HG02840 (cell line): ENCODE results near the gene DDX23.
A peak's percentile ranks its signal among the peaks of the same experiment; 100 is the strongest.

Experiments
- ATAC-seq: cut with Tn5 transposase; IDR thresholded peaks from one replicate; pipeline ENCODE4 v1.9.1; 2021; ENCODE audit warnings: mild to moderate bottlenecking, moderate library complexity, moderate number of reproducible peaks; ENCODE audit not compliant: unreplicated experiment, low FRiP score

DDX23 gene

DNA sequence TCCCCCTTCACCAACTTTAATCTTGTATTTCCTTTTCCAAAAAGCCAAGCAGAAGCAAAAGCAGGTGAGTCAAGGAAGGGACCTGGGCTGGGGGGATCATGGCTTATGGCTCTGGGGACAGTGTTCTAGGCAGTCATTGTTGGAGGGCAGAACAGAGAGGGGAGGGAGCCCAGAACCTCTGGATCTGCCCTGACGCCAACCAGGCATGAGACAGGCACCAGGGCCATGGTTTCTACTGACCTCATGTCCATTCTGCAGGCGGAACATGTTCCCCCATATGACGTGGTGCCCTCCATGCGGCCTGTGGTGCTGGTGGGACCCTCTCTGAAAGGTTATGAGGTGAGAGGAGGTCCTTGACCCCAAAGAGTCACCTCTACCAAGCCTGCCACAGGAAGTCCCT, 27.1 kb downstream of the DDX23 start:
- no peak for ATAC-seq

DNA sequence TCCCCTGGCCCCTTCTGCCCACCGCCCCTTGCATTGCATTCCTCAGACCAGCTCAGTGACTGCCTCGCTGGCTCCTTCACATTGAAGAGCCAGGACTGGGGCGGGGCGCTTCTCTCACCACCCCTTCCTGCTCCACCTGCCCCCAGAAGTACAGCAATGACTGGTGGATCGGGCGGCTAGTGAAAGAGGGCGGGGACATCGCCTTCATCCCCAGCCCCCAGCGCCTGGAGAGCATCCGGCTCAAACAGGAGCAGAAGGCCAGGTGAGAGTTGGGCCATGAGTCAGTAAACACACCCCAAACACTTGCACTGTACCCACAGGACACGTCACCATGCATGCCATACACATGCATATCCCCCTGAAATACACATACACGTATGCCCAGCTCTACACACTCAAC, 27.9 kb downstream of the DDX23 start:
- no peak for ATAC-seq

DNA sequence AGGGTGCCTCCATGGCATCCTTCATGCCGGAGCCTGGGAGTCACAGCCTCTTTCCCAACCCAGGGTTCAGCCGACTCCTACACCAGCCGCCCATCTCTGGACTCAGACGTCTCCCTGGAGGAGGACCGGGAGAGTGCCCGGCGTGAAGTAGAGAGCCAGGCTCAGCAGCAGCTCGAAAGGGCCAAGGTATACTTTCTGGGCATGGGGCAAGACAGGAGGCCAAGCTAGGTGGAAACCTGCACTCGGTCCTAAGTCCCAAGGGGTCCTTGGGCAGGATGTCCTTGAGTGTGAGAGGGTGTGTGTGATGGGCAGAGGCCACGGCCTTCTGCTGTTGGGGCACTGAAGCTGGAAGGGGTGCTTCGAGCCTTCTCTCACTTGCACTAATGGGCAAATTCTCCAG, 28.7 kb downstream of the DDX23 start:
- no peak for ATAC-seq

DNA sequence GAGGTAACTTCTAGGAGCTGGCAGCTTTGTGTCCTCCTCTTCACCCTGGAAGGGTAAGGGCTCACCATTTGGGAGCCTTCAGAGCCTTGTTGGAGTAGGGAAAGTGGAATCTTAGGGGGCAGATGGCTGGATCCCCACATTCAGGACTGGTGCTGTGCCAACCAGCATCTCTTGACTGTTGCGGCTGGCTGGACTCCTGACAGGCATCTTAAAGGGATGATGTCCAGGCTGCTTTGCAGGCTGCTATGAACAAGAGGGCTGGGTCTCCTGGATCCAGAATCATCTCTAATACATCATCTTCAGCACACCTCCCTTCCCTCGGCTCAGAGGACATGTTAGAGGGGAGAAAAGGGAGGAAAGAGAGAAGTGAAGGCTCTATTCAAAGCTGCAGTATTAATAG, 29.3 kb downstream of the DDX23 start:
- ATAC-seq: no peak

DNA sequence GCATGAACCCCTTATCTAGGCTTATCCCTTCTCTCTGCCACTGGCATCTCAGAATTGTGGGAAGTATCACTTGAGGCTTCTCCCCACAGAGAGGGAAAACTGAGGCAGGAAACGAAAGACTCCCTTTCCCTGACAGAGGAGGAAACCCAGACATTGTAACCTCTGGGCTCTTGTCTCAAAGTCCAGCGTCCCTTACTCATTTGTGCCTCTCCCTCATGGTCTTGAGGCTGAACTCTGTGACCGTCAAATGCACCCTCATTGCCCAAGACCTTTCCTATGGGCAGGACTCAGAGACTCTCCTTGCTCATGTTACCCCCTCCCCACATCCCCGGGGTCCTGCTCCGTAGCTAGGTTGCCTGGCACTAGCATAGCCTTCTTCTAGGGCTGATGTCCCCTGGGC, 29.8 kb downstream of the DDX23 start:
- ATAC-seq: no peak

DNA sequence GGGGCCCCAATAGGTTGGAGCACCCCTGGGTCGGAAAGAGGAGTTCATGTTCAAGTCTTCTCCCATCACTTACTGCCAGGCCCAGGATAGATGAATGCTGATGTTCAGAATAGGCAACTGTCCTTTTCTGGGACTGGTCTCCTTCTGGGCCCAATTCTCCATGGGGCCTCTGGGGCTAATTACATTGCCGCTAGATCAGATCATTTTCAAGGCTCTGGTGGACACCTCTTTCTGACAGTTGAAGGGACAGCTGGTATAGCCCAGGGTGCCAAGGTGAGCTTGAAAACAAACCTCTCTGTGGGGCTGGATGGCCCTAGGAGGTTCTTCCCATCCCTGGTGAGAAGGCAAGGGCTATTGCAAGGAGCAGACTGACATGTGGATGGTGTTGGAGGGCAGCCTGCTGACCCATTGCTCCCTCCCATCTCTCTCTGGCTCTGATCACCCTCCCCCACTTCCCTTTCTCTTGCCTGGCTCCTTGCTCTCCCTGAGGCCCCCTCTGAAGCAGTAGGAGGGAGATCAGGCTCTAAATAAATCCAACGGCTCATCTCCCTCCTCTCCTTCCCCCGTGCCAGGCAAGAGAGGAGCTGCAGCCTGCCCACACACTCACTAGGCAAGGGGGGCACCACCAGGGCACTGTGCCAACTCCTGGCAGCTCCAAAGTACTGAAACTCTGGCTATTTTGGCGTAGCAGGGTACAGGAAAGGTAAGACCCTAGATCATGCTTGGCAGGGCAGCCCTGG, 31.8 kb downstream of the DDX23 start:
- no peak for ATAC-seq

DNA sequence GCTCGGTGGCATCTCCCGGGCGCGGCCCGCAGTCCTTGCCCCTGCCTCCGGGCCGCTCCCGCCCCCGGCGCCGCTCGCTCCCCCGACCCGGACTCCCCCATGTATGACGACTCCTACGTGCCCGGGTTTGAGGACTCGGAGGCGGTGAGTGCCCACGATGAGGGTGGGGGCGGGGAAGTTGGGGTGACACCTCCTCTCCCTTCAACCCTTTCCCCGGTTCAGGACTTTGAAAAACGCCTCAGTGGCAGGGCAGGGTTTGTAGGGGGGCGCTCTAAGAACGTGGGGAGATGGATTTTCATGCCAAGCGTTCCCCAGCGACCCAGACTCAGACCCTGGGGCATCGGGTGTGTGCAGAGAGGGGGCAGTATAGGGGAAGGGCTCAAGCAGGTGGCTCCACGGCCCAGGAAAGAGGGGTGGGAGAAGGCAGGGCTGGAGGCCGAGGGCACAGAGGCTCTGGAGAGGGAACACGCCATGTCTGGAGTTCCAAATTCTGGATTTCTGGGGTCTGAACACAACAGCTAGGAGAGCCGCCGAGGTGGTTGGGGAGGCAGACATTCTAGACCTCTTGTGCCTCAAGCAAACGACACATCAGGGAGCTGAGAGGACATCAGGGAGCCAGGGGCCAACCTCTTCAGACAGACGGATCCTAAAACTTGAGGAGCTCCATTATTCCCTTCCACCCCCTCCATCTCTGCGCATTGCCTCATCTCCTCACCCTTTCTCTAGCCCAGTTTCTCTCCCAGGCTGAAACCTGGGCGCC, 33.0 kb downstream of the DDX23 start:
- no peak for ATAC-seq

DNA sequence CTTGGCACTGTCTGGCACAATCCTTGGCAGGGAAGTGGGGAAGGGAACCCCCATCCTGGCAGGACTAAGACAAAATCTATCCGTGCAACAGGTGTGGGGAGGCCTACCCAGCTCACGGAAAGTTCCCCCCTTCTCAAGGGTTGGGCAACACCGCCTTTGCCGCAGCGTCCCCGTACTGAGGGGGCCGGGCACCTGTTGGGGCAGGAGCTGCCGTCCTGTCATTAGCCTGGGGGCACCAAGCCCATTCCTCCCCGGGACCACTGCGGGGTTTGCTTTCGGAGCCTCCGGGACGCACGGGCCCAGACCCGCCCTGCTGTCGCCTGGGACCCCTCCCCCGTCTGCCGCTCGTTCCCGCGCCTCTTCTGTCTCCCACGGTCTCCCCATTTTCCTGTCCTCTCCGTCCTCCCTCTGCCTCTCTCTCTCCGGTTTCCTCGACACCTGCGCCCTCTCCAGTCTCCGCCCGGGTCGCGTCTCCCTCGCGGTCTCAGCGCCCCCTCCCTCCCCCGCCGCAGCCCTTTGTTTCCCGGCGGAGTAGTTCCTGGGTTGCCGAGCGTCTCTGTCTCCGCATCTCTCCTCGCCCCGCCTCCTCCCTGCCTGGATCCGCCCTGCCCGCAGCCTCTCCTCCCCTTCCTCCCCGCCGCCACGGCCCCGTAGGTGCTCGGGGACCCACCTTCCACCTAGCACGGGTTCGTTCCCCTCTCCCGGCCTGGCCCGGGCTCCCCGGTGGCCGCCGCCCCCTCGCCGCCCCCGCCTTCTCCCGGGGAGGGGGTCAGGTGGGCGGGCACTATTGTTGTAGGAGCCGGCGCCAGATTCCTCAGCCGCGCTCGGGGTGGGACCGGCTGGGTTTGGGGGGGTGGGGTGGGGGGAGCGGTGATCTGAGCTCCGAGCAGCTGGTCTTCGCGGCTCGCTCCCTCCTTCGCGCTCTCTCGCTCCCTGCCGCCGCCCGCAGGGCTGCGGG, 33.8 kb downstream of the DDX23 start, which contains the start of gene CACNB3:
CACNB3 (plus strand) TSS at position 624 of the 958 bp plus-strand sequence. CDS start 434 bp downstream, outside the sequence.
- no peak for ATAC-seq

DNA sequence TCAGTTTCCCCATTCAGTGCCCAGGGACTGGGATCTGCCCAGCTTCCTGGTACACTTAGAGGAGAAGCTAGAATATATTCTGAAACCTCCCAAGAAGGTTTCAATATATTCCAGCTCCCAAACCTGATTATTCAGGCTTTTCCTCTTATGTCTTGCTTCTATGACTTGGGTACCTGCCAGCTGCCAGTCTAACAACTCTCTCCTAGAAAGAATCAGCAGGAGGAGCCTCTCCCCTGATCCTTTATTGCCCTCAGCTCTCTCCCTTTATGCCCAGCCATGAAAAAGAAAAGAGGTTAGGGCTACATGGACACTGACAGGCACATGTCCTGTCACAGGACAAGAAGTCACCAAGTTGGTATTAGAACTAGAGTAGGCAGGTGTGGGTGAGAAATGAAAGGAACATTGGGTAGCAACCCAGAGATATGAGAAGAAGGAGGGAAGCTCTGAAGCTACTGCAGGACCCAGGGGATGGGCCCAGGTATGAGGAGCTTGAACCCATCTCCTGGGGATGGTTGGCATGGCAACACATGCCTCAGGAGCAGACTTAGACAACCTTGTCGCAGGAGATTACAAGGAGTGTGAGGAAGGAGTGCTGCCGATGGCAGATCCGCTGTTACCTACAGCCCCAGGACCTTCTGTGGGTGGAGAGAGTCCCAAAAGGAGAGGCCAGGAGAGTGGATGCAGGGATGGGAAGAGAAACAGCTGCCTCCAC, 35.7 kb downstream of the DDX23 start:
- no peak for ATAC-seq

DNA sequence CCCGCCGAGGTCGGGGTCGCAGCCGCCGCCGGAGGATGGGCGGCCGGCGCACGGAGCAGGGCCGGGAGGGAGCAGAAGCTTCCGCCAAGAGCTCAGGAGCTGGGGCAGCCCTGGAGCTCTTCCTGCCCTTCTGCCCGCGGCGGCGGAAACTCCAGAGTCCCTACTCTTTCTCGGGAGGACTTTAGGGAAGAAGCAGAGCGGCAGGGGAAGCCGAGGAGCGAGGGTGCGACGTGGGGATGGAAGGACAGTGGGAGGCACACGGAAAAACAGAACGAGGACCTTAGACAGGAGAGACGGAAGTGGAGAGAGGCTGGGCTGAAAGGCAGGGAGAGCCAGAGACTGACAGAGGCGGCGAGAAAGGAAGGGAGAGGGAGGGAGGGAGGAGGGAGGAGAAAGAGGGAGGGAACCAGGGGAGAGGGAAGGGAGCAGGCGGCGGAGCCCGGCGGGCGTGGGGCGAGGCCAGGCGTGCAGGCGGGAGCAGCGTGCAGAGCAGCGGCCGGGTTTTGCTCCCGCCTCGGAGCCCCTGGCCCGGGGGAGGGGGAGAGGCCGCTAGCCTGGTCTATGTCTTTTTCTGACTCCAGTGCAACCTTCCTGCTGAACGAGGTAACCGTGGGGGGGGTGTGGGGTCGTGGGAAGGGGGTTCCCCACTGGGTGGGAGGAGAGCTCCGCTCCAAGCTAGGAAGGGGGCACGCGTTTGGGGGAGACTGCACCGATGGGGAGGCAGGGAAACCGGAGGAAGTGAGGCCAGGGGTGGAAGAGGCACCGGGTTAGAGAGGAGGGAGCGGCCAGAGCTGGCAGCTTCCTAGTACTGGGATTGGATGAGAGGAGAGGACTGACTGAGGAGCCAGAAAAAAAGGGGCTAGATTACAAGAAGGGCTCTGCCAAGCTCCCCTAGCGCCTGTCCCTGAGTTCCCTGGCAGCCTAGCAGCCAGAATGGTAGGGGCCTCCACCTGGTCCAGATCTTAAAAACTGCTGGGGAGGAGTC, 36.5 kb downstream of the DDX23 start:
- ATAC-seq: peak; percentile 38

DNA sequence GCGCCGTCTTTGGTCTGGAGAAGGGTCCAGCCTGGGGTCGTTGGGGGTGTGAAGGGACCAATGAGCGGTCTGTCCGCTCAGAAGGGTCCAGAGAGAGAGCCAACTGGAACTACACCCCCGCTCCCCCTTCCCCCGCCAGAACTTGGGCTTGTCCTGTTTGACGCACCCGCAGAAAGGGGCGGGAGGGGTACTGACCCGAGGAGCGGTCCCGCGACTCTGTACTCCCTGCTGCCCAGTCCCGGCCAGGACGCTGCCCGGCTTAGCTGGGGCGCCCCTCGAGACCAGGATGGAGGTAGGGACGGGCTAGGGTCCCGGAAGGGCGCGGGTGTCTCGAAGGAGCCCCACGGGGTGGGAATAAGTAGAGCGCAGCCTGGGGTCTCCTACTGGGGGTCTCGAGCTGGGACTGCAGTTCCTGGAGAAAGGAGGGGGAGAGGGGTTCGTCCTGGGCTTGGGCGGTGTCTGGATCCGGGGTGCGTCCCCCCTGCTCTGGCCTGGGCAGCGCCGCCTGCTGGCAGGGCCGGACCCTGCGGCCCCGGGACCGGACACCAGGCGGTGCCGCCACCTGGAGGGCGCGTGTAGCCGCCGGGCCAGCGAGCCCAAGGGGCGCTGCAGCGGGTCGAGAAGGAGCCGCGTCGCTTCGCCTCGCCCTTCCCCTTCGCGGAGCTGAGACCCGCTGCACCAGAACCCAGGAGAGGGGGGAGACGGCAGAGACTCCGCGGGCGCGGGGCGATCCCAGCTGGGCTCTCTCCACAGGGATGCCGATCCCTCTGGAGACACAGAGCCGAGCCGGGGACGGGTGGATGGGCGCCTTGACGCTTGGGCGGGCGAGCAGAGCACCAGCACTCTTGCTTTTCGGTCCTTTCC, 37.5 kb downstream of the DDX23 start:
- peak; percentile 58 for ATAC-seq

DNA sequence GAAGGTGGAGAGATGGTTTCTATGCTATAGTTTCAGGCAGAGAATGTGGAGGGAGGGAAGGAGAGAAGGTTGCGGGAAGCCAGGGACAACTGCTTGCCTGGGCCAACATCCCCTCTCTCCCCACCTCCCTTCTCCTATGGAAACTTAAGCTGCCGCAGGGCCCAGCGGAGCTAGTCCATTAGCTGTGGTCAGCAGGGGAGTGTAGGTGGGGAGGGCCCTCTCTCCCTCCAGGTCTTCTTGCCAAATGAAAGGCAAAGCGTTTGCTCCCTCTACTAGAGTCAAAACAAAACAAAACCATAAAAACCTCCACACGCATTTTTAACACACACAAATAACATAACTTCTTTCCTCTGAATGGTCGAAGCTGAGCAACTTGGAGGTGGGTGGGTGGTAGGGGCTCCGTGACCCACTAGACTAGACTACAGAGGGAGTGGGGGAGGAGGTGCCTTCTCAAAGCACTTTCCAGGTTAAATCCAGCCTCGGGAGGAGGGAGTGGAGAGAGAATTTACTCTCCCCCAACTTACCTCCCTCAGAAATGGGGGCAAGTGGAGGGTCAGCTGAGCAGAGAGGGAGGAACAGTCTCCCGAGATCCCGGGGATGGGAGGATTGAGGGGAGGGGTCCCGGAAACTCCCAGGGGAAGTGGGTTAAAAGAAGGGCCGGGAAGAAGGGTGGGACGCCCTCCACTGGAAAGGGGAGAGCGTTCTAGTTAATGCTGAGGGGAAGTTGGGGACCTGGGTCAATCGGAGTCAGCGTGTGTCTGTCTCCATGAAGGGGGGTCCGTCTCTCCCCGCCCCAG, 38.3 kb downstream of the DDX23 start:
- no peak for ATAC-seq

DNA sequence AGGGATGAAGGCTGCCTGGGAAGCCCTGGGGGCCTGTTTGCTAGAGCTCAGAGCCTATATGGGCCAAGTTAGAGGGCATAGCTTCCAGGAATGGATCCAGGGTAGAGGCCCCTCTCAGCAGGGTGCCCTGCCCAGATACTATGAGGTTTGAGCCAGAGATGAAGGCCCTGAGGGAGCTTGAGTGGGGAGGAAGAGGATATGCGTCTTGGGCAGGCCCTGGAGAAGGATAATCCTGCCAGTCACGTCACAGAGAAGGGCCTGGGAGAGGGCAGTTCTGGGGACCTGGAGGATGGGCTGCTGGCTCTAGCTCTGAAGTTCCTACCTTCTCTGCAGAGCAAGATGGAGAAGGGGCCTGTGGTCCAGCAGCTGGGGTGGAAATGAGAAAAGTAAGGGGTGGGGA, 39.6 kb downstream of the DDX23 start:
- no peak for ATAC-seq

DNA sequence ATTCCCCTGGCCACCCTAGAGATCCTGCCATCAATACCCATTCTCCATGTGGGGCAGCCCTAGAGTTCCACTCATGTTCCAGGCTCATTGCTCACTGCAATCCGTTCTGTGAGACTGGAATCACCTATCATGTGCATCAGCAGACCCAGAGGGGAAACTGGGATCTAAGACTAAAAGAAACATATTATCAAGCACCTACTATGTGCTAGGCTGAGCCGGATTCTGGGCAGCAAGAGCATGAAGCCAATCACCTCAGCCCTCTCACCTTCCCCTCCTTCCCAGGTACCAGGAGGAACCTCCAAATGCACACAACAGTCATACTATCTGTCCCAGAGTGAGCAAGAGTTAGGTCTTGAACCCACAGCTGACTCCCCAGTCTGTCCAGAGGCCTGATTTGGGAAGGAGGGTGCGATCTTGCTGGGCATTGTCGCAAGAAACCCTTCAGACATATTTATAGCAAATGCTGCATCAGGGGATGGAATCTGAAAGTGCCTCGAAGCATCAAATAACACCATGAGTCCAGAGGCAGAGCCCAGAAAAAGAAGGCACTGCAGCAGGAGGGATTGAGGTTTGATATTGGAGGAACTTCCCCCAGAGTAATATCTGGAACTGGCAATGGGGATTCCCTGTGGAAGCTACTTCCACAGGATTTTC, 40.4 kb downstream of the DDX23 start:
- ATAC-seq: no peak

DNA sequence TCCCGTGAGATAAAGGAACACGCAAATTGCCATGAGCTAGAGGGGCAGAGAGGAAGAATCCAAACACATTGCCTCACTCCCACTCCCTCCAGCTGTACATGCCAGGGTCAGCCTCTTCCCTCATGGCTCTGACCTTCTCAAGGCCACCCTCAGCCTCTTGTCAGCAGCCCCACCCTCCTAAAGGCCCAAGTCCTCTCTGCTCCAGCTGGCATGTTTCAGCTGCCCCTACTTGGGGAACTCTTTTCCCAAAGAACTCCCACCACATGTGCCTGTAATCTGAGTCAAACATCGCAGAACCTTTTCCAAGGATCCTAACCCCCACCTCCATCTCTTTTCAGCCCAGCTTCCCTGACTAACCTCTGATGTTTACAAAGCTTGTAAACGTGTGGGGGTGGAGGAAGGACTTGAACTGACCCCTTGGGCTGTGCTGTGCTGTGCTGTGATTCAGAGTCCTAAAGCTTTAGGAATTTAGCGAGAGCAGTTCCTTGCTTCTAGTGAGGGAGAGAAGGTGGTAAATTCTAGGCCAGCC, 41.0 kb downstream of the DDX23 start:
- ATAC-seq: no peak

DNA sequence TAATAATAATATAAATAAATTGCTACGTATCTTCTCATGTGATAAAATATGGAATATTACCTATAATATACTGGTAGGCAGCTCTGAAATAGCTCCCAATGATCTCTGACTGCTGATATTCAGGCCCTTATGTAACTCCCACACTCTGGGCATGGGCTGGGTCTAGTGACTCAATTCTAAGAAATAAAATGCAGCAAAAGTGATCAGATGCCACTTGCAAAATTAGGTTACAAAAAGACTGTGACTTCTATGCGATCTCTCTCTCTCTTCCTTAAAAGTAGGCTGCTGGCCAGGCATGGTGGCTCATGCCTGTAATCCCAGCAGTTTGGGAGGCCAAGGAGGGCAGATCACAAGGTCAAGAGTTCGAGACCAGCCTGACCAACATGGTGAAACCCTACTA, 44.0 kb downstream of the DDX23 start:
- no peak for ATAC-seq

DNA sequence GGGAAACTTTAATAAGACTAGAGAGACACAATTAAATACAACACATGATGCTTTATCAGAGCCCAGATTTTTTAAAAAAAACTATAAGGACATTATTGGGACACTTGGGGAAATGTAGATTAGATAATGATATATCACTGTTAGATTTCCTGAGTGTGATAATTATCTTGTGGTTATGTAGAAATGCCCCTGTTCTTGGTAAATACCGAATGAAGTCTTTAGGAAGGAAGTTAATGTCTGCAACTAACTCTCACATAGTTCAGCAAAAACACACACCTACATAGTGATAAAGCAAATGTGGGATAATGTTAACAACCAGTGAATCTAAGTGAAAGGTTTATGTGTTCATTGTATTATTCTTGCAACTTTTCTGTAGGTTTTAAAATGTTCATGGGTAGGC, 48.3 kb downstream of the DDX23 start:
- no peak for ATAC-seq
